Stimulated activated CD8-positive, alpha-beta memory T cell treated with anti-CD3 and anti-CD28 coated beads, Interleukin-2, amount 100 ng/mL, for 1 hour (primary cell): Measurements from ENCODE around the gene RNF207.

Experiments used
- DNase-seq, 2 donors: peaks; one replicate each; pipeline ENCODE4 v3.0.0-alpha.2; 2020; ENCODE audit warnings: low read depth in 2 of 2

The RNF207 gene

GRCh38 chr1:6249739-6250689 is 44.1 kb downstream of the RNF207 start:
- DNase-seq, result no peak

- no peak for DNase-seq
Observed at GRCh38 chr1:6251233-6251632, 45.3 kb downstream of the RNF207 start.

- no peak for DNase-seq
Observed at GRCh38 chr1:6251681-6252373, 45.9 kb downstream of the RNF207 start.

- no peak for DNase-seq
Observed at GRCh38 chr1:6252374-6252710, 46.4 kb downstream of the RNF207 start.

GRCh38 chr1:6253380-6253779 is 47.5 kb downstream of the RNF207 start:
- no peak for DNase-seq

GRCh38 chr1:6254691-6255090 is 48.8 kb downstream of the RNF207 start:
- DNase-seq, result no peak

GRCh38 chr1:6256645-6257044 is 50.7 kb downstream of the RNF207 start:
- DNase-seq, result no peak

GRCh38 chr1:6257541-6258069 is 51.7 kb downstream of the RNF207 start:
- no peak for DNase-seq

- DNase-seq, result no peak
Observed at GRCh38 chr1:6258675-6259074, 52.8 kb downstream of the RNF207 start.

GRCh38 chr1:6259491-6260362 is 53.8 kb downstream of the RNF207 start:
- peak; percentile 54 to 67 for DNase-seq

- DNase-seq, result no peak
Observed at GRCh38 chr1:6260433-6260934, 54.6 kb downstream of the RNF207 start.

GRCh38 chr1:6260961-6261614 is 55.2 kb downstream of the RNF207 start, which contains the start of gene GPR153:
Gene GPR153, minus strand, starts transcription at chr1:6261098. Its CDS starts 6,193 bp downstream, at chr1:6254905.
- DNase-seq, result peak; percentile 18 to 21

GRCh38 chr1:6261615-6261995 is 55.7 kb downstream of the RNF207 start:
- no peak for DNase-seq

- no peak for DNase-seq
Observed at GRCh38 chr1:6262555-6263420, 56.9 kb downstream of the RNF207 start.

- DNase-seq, result no peak
Observed at GRCh38 chr1:6263716-6264115, 57.8 kb downstream of the RNF207 start.

- no peak for DNase-seq
Observed at GRCh38 chr1:6265151-6265550, 59.2 kb downstream of the RNF207 start.

- DNase-seq, result no peak
Observed at GRCh38 chr1:6266641-6267040, 60.7 kb downstream of the RNF207 start.

GRCh38 chr1:6267686-6268322 is 61.9 kb downstream of the RNF207 start:
- DNase-seq, result no peak

GRCh38 chr1:6268415-6268814 is 62.5 kb downstream of the RNF207 start:
- no peak for DNase-seq

- no peak for DNase-seq
Observed at GRCh38 chr1:6269296-6269695, 63.4 kb downstream of the RNF207 start.
